Measurements from ENCODE around the gene THADA. TPM values are rescaled to one million over a fixed set of nuclear protein-coding genes. Genes with fewer than 3 reads are reported as not detected.

Gene THADA
- total RNA-seq, 1 experiment from 2014 or later = 27.5 TPM

- peaks cover 39% of the 10 kb centered on the region for H3K4me1 Mint-ChIP-seq
- ChIA-PET CTCF (interaction anchor here (0.8 to 5.1 kb wide), 8 partner anchors 9 to 256 kb away, joined by 3 to 30 read pairs (median 12); no protein-coding TSS in a partner anchor), POLR2A (no interaction called here)
- peak overlapping the region; percentile 84 for H3K27ac Mint-ChIP-seq
- no peaks in the 10 kb centered on the region for H3K36me3 Mint-ChIP-seq
- peak; percentile 39 for DNase-seq (ENCODE audit: low spot score)
- H3K4me3 Mint-ChIP-seq = no peak overlapping the region
- TF ChIP-seq, protein P1, sequence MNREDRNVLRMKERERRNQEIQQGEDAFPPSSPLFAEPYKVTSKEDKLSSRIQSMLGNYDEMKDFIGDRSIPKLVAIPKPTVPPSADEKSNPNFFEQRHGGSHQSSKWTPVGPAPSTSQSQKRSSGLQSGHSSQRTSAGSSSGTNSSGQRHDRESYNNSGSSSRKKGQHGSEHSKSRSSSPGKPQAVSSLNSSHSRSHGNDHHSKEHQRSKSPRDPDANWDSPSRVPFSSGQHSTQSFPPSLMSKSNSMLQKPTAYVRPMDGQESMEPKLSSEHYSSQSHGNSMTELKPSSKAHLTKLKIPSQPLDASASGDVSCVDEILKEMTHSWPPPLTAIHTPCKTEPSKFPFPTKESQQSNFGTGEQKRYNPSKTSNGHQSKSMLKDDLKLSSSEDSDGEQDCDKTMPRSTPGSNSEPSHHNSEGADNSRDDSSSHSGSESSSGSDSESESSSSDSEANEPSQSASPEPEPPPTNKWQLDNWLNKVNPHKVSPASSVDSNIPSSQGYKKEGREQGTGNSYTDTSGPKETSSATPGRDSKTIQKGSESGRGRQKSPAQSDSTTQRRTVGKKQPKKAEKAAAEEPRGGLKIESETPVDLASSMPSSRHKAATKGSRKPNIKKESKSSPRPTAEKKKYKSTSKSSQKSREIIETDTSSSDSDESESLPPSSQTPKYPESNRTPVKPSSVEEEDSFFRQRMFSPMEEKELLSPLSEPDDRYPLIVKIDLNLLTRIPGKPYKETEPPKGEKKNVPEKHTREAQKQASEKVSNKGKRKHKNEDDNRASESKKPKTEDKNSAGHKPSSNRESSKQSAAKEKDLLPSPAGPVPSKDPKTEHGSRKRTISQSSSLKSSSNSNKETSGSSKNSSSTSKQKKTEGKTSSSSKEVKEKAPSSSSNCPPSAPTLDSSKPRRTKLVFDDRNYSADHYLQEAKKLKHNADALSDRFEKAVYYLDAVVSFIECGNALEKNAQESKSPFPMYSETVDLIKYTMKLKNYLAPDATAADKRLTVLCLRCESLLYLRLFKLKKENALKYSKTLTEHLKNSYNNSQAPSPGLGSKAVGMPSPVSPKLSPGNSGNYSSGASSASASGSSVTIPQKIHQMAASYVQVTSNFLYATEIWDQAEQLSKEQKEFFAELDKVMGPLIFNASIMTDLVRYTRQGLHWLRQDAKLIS (CRISPR knock-in tag; IDR thresholded peaks at IDR 0.05; ENCODE audit: borderline replicate concordance) = no peak
- TF ChIP-seq GABPB1 (CRISPR knock-in tag; IDR thresholded peaks at IDR 0.05) = no peak
- no peak for TF ChIP-seq CTCF (IDR thresholded peaks at IDR 0.05)
- no peak for TF ChIP-seq CDX4 (CRISPR knock-in tag; IDR thresholded peaks at IDR 0.05; ENCODE audit: borderline replicate concordance)
- no peak for TF ChIP-seq RORB (CRISPR knock-in tag; IDR thresholded peaks at IDR 0.05)
- no peak for TF ChIP-seq ZBTB43 (CRISPR knock-in tag; IDR thresholded peaks at IDR 0.05)
- TF ChIP-seq ELF4 (CRISPR knock-in tag; IDR thresholded peaks at IDR 0.05; ENCODE audit: low read depth) = no peak
- no peak for TF ChIP-seq NR3C1 (CRISPR knock-in tag; conservative IDR thresholded peaks at IDR 0.05; ENCODE audit: low read depth)
- TF ChIP-seq ESRRA (CRISPR knock-in tag; IDR thresholded peaks at IDR 0.05; ENCODE audit: borderline replicate concordance) = no peak
- no peak for TF ChIP-seq PRDM15 (CRISPR knock-in tag; IDR thresholded peaks at IDR 0.05)
- no peak for TF ChIP-seq SMAD3 (CRISPR knock-in tag; IDR thresholded peaks at IDR 0.05; ENCODE audit: borderline replicate concordance)
- no peak for TF ChIP-seq NFYB (CRISPR knock-in tag; conservative IDR thresholded peaks at IDR 0.05; ENCODE audit: low read depth)
- no peak for TF ChIP-seq ZNF671 (CRISPR knock-in tag; IDR thresholded peaks at IDR 0.05)
- TF ChIP-seq ZNF232 (CRISPR knock-in tag; IDR thresholded peaks at IDR 0.05) = no peak
- TF ChIP-seq SMAD4 (CRISPR knock-in tag; IDR thresholded peaks at IDR 0.05) = no peak
- TF ChIP-seq, protein P2, sequence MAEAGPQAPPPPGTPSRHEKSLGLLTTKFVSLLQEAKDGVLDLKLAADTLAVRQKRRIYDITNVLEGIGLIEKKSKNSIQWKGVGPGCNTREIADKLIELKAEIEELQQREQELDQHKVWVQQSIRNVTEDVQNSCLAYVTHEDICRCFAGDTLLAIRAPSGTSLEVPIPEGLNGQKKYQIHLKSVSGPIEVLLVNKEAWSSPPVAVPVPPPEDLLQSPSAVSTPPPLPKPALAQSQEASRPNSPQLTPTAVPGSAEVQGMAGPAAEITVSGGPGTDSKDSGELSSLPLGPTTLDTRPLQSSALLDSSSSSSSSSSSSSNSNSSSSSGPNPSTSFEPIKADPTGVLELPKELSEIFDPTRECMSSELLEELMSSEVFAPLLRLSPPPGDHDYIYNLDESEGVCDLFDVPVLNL (CRISPR knock-in tag; IDR thresholded peaks at IDR 0.05; ENCODE audit: borderline replicate concordance, low read depth) = no peak
- TF ChIP-seq, protein P3, sequence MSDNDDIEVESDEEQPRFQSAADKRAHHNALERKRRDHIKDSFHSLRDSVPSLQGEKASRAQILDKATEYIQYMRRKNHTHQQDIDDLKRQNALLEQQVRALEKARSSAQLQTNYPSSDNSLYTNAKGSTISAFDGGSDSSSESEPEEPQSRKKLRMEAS (CRISPR knock-in tag; IDR thresholded peaks at IDR 0.05) = no peak
- no peak for TF ChIP-seq TP53 (CRISPR knock-in tag; IDR thresholded peaks at IDR 0.05)
- H3K9me3 Mint-ChIP-seq = no peaks in the 10 kb centered on the region
- H3K27me3 Mint-ChIP-seq (ENCODE audit: low read depth) = no peaks in the 10 kb centered on the region
- ATAC-seq = peak; percentile 3; the same call in 1 of the 2 replicates
Measured at GRCh38 chr2:43230351-43230885, 365.4 kb downstream of the THADA start.
